ENCODE data around the gene PSMA2. TPM values are rescaled to one million over a fixed set of nuclear protein-coding genes. Genes with fewer than 3 reads are reported as not detected.

PSMA2 gene
- total RNA-seq, 4 donors from 2014 or later, result 33.1 to 123 (median 81.4) TPM

GRCh38 chr7:42940985-42941847, 9.2 kb upstream of the PSMA2 start:
- Histone ChIP-seq H3K4me3 (no peak overlapping the region), H3K4me1 (no peaks in the 10 kb centered on the region), H3K36me3 (peaks cover 0 to 39% (median 5%) of the 10 kb centered on the region in 3 donors), H3K27ac (no peak overlapping the region), H3K27me3 (no peaks in the 10 kb centered on the region), H3K9me3 (no peaks in the 10 kb centered on the region)
- 58 to 74% methylated on average over 11 to 13 of the region's 13 CpGs for WGBS, 2 donors
- DNase-seq, result no peak
- intact Hi-C loops (cut with DNase I), result loop anchor here (5.0 to 10.0 kb wide), 2 partner anchors 174 to 321 kb away; partner anchors contain the start of gene HECW1
- TF ChIP-seq, protein P1, sequence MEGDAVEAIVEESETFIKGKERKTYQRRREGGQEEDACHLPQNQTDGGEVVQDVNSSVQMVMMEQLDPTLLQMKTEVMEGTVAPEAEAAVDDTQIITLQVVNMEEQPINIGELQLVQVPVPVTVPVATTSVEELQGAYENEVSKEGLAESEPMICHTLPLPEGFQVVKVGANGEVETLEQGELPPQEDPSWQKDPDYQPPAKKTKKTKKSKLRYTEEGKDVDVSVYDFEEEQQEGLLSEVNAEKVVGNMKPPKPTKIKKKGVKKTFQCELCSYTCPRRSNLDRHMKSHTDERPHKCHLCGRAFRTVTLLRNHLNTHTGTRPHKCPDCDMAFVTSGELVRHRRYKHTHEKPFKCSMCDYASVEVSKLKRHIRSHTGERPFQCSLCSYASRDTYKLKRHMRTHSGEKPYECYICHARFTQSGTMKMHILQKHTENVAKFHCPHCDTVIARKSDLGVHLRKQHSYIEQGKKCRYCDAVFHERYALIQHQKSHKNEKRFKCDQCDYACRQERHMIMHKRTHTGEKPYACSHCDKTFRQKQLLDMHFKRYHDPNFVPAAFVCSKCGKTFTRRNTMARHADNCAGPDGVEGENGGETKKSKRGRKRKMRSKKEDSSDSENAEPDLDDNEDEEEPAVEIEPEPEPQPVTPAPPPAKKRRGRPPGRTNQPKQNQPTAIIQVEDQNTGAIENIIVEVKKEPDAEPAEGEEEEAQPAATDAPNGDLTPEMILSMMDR (IDR thresholded peaks at IDR 0.05), result peak; percentile 53 to 92 (median 78)
- no peak for TF ChIP-seq POLR2A (IDR thresholded peaks at IDR 0.05)

DNA sequence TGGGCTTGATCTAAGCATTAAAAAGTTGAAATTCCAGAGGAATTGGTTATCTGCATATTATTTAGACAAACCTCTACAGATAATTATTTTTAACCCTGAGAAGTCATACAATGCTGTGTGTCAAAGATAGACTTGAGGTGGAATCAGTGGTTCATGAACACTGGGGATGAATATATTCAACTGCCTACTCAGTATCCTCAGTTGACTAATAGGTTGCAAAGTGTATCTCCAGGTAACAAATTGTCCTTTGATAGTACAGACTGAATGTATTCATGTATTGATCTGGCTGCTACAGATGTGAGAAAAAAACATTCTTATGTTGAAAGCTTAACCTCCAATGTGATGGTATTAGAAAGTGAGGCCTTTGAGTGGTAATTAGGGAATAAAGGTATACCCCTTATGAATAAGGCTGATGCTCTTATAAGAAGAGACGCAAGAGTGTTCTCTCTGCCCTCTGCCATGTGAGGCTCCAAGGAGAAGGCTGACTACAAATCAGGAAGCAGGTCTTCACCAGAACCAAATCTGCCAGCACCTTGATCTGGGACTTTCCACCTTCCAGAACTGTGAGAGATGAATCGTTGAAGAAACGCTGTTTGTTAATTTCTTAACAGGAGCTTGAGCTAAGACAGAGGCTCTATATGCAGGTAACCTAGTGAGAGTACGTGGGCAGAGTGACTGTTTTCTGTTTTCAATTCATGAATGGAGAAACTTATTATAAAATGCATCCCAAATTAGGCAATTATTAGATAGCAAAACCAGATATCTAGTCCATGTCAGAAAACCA, 7.7 kb upstream of the PSMA2 start:
- intact Hi-C loops (cut with DNase I), result loop anchor here (5.0 to 10.0 kb wide), 2 partner anchors 175 to 323 kb away; partner anchors contain the start of gene HECW1
- Histone ChIP-seq H3K4me1 (peaks cover 0 to 4% (median 0%) of the 10 kb centered on the region in 3 donors), H3K27me3 (no peaks in the 10 kb centered on the region), H3K27ac (no peak overlapping the region), H3K36me3 (peaks cover 0 to 55% (median 14%) of the 10 kb centered on the region in 3 donors), H3K9me3 (no peaks in the 10 kb centered on the region), H3K4me3 (no peak overlapping the region)
- TF ChIP-seq POLR2A (IDR thresholded peaks at IDR 0.05), result no peak
- TF ChIP-seq, protein P1 (IDR thresholded peaks at IDR 0.05), result no peak
- WGBS, 2 donors, result 51 to 64% methylated on average over 4 of the region's 4 CpGs
- DNase-seq, result no peak

- Histone ChIP-seq H3K36me3 (peaks cover 0 to 55% (median 14%) of the 10 kb centered on the region in 3 donors), H3K27me3 (no peaks in the 10 kb centered on the region), H3K9me3 (no peaks in the 10 kb centered on the region), H3K4me1 (peaks cover 7 to 27% (median 13%) of the 10 kb centered on the region in 3 donors), H3K27ac (no peak overlapping the region), H3K4me3 (no peak overlapping the region)
- WGBS, 2 donors, result 81 to 94% methylated on average over 5 of the region's 5 CpGs
- DNase-seq, result no peak
- TF ChIP-seq POLR2A (IDR thresholded peaks at IDR 0.05), result no peak
- TF ChIP-seq, protein P1 (IDR thresholded peaks at IDR 0.05), result no peak
- intact Hi-C loops (cut with DNase I), result no loop called here
Measured at GRCh38 chr7:42935861-42936260, 3.9 kb upstream of the PSMA2 start.

DNA sequence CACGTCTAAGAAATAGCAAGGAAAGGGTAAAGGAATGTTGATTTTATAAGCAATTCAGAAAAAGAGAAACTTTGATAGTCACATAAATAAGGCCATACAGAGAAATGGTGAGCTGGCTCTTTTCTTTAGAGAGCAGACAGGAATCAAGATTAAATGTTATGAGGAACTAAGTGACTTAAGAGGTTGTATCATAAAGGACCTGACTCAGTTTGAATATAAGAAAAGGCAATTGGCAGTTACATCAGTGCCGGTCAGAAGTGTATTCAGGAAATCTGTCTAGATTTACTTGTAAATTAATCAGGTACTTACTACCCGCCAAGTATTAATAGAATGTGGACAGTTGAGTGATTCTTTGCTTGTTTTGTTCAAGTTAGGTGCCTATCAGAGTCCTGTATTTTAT, 2.3 kb upstream of the PSMA2 start:
- intact Hi-C loops (cut with DNase I), result no loop called here
- Histone ChIP-seq H3K9me3 (no peaks in the 10 kb centered on the region), H3K36me3 (peaks cover 0 to 45% (median 10%) of the 10 kb centered on the region in 3 donors), H3K27me3 (no peaks in the 10 kb centered on the region), H3K4me3 (no peak overlapping the region), H3K27ac (no peak overlapping the region), H3K4me1 (peaks cover 15 to 43% (median 29%) of the 10 kb centered on the region in 3 donors)
- TF ChIP-seq, protein P1 (IDR thresholded peaks at IDR 0.05), result no peak
- TF ChIP-seq POLR2A (IDR thresholded peaks at IDR 0.05), result no peak
- 73 to 75% methylated on average over 3 of the region's 3 CpGs for WGBS, 2 donors
- no peak for DNase-seq

All from esophagus squamous epithelium (tissue), 5 donors.